Thoracic aorta (tissue), 2 donors: ENCODE results near the gene AK1. TPM values are rescaled to one million over a fixed set of nuclear protein-coding genes. Genes with fewer than 3 reads are reported as not detected.
A peak's percentile ranks its signal among the peaks of the same experiment; 100 is the strongest.
"Not testable (repeated sequence)": the region's sequence is repeated elsewhere in the genome, so short reads cannot be mapped to it uniquely, and the experiment has no call there.

Experiments used
- ATAC-seq: fragments of 150-250 bp; one replicate; pipeline ENCODE4 v1.8.0; 2017; ENCODE audit warnings: low read depth; ENCODE audit not compliant: insufficient number of reproducible peaks, low FRiP score
- DNase-seq: peaks from one replicate; pipeline ENCODE4 v3.0.0-alpha.2; 2020; ENCODE audit warnings: low spot score
- H3K27ac ChIP-seq, 2 donors: fragments of 200-600 bp; sonication (generic); 1 replicate in 1 of 2; 2 replicates in 1 of 2; pipeline ENCODE4 v1.5.1; 2016; ENCODE audit warnings: mild to moderate bottlenecking in 2 of 2, moderate library complexity in 2 of 2
- H3K27me3 ChIP-seq: fragments of 200-600 bp; sonication (generic); replicated peaks from 2 replicates; pipeline ENCODE4 v1.6.0; 2016; ENCODE audit warnings: mild to moderate bottlenecking; ENCODE audit not compliant: insufficient read depth
- H3K36me3 ChIP-seq: fragments of 200-600 bp; sonication (generic); one replicate; pipeline ENCODE4 v1.5.1; 2016
- H3K4me1 ChIP-seq, 2 donors: fragments of 200-600 bp; sonication (generic); 1 replicate in 1 of 2; 2 replicates in 1 of 2; pipeline versions ENCODE4 v1.5.1 to v1.6.0; 2016; ENCODE audit warnings: low read depth in 2 of 2, mild to moderate bottlenecking in 1 of 2; ENCODE audit not compliant: control insufficient read depth in 1 of 2
- H3K4me3 ChIP-seq: fragments of 200-600 bp; sonication (generic); 2 replicates; pipeline ENCODE4 v1.5.1; 2016; ENCODE audit warnings: mild to moderate bottlenecking
- H3K9me3 ChIP-seq: fragments of 200-600 bp; sonication (generic); 2 replicates; pipeline ENCODE4 v1.5.1; 2016
- CTCF ChIP-seq: fragments of 200-600 bp; sonication (generic); IDR thresholded peaks from one replicate; pipeline ENCODE4 v1.5.1; 2019; ENCODE audit warnings: antibody characterized with exemption
- total RNA-seq, 2 donors: library from RNA; depleted of rRNA; stranded (reverse); fragments of >200 nt; gene quantifications; one replicate each; pipeline versions ENCODE4 v1.1.0 to v1.2.3, GENCODE V29; 2016

Gene AK1
- total RNA-seq, 2 donors from 2014 or later = 35.1 to 77.7 TPM

GRCh38 chr9:127873886-127874285 lies 3.6 kb downstream of the AK1 start:
- Histone ChIP-seq H3K27ac (peak overlapping the region; percentile 52 to 75), H3K4me1 (peaks cover 27 to 57% of the 10 kb centered on the region in 2 donors), H3K36me3 (peaks cover 16% of the 10 kb centered on the region), H3K4me3 (peak overlapping the region; percentile 46), H3K9me3 (no peaks in the 10 kb centered on the region), H3K27me3 (no peaks in the 10 kb centered on the region)
- peak; percentile 67 for DNase-seq
- TF ChIP-seq CTCF = no peak
- no peak for ATAC-seq

- TF ChIP-seq CTCF = no peak
- peak overlapping the region in 1 of 2 donors; percentile 75 for H3K27ac ChIP-seq
- ATAC-seq = no peak
Observed at GRCh38 chr9:127873223-127873691, 4.2 kb downstream of the AK1 start.

GRCh38 chr9:127872369-127873222 lies 4.9 kb downstream of the AK1 start:
- Histone ChIP-seq H3K27me3 (no peaks in the 10 kb centered on the region), H3K9me3 (no peaks in the 10 kb centered on the region), H3K4me3 (no peak overlapping the region), H3K27ac (no peak overlapping the region), H3K4me1 (peaks cover 23 to 49% of the 10 kb centered on the region in 2 donors), H3K36me3 (peaks cover 22% of the 10 kb centered on the region)
- ATAC-seq = no peak
- DNase-seq = no peak
- no peak for TF ChIP-seq CTCF

More at GRCh38 chr9:127873223-127873691, 4.2 kb downstream of the AK1 start:
- DNase-seq = no peak
- Histone ChIP-seq H3K36me3 (peaks cover 16% of the 10 kb centered on the region), H3K9me3 (no peaks in the 10 kb centered on the region), H3K4me3 (no peak overlapping the region), H3K27me3 (no peaks in the 10 kb centered on the region), H3K4me1 (peaks cover 27 to 55% of the 10 kb centered on the region in 2 donors)

GRCh38 chr9:127871531-127871930 lies 5.9 kb downstream of the AK1 start:
- Histone ChIP-seq H3K4me1 (peaks cover 23 to 42% of the 10 kb centered on the region in 2 donors), H3K27ac (no peak overlapping the region), H3K36me3 (peaks cover 22% of the 10 kb centered on the region), H3K4me3 (no peak overlapping the region), H3K9me3 (no peaks in the 10 kb centered on the region), H3K27me3 (no peaks in the 10 kb centered on the region)
- TF ChIP-seq CTCF = no peak
- DNase-seq (no peak), ATAC-seq (no peak)

GRCh38 chr9:127870887-127871286 lies 6.6 kb downstream of the AK1 start:
- Histone ChIP-seq H3K36me3 (peaks cover 22% of the 10 kb centered on the region), H3K4me1 (peaks cover 16 to 36% of the 10 kb centered on the region in 2 donors), H3K27ac (no peak overlapping the region), H3K27me3 (no peaks in the 10 kb centered on the region), H3K9me3 (no peaks in the 10 kb centered on the region), H3K4me3 (no peak overlapping the region)
- DNase-seq = no peak
- TF ChIP-seq CTCF = no peak
- ATAC-seq = no peak

GRCh38 chr9:127870153-127870491 lies 7.4 kb downstream of the AK1 start:
- not testable (repeated sequence) for ATAC-seq, H3K27ac ChIP-seq, H3K27me3 ChIP-seq, H3K4me3 ChIP-seq, H3K9me3 ChIP-seq, DNase-seq
- peaks cover 11 to 28% of the 10 kb centered on the region in 2 donors for H3K4me1 ChIP-seq
- H3K36me3 ChIP-seq = peaks cover 22% of the 10 kb centered on the region
